Ovary (tissue), 9 donors: Measurements from ENCODE around the gene HLA-G. TPM values are rescaled to one million over a fixed set of nuclear protein-coding genes. Genes with fewer than 3 reads are reported as not detected.

Source experiments
- DNase-seq, 5 donors: peaks; one replicate each; pipeline ENCODE4 v3.0.0-alpha.2; 2019 to 2020
- H3K27ac ChIP-seq, 2 donors: fragments of 200-600 bp; one replicate each; pipeline versions ENCODE4 v1.5.1 to v1.8.0; 2019 to 2022
- H3K27me3 ChIP-seq: fragments of 200-600 bp; one replicate; pipeline ENCODE4 v1.8.0; 2022
- H3K36me3 ChIP-seq: fragments of 200-600 bp; sonication (generic); one replicate; pipeline ENCODE4 v1.5.1; 2019
- H3K4me1 ChIP-seq: one replicate; pipeline ENCODE4 v1.8.1; 2013; ENCODE audit warnings: mild to moderate bottlenecking, moderate library complexity; ENCODE audit not compliant: insufficient read depth
- H3K4me3 ChIP-seq: fragments of 200-600 bp; sonication (generic); one replicate; pipeline ENCODE4 v1.5.1; 2017
- H3K9me3 ChIP-seq, 2 donors: fragments of 200-600 bp in 1 of 2; sonication (generic) in 1 of 2; one replicate each; pipeline versions ENCODE4 v1.5.1 to v1.8.1; 2013 to 2019; ENCODE audit warnings: mild to moderate bottlenecking in 1 of 2, moderate library complexity in 1 of 2
- CTCF ChIP-seq, 3 donors: fragments of 450-650 bp in 2 of 3; fragments of 200-600 bp in 1 of 3; IDR thresholded peaks; one replicate each; pipeline versions ENCODE4 v1.5.1 to v1.8.0; 2016 to 2022; ENCODE audit warnings: antibody characterized with exemption in 3 of 3, mild to moderate bottlenecking in 1 of 3
- EP300 ChIP-seq: sonication (generic); formaldehyde crosslinking; IDR thresholded peaks from one replicate; pipeline ENCODE4 v1.6.1; 2017; ENCODE audit warnings: antibody characterized with exemption
- POLR2A ChIP-seq: fragments of 450-650 bp; IDR thresholded peaks from one replicate; pipeline ENCODE4 v1.6.1; 2017; ENCODE audit warnings: antibody characterized with exemption, mild to moderate bottlenecking, moderate library complexity
- WGBS, 3 donors: extraction: QIAGEN DNeasy Blood & Tissue Kit in 1 of 3; methylation state at CpG; one replicate each; pipeline versions ENCODE4 v1.1.5 to v1.1.7; 2013 to 2017; 5-methylcytosine and 5-hydroxymethylcytosine counted together
- intact Hi-C, 4 donors: fragments of 100-400 bp; cut with DNase I; formaldehyde crosslinking; loops; one replicate each; pipeline versions ENCODE4 v1.11.0 to v1.15.1; 2022 to 2023
- polyA plus RNA-seq, 2 donors: library from polyadenylated mRNA; stranded (reverse); fragments of 200-250 nt in 1 of 2; fragments of 350-450 nt in 1 of 2; fragmentation: Illumina TruSeq in 1 of 2; extraction: RNeasy Lipid Tissue Mini Kit (QIAGEN cat#74804) in 1 of 2; gene quantifications; one replicate each; pipeline ENCODE4 v1.2.3, GENCODE V29; 2013 to 2014
- total RNA-seq, 7 donors: library from RNA; depleted of rRNA in 2 of 7; stranded (reverse); fragments of >200 nt in 2 of 7; fragmentation: NEBNext Ultra II Directional in 3 of 7; extraction: Animal tissue kit (Norgen Biotek cat#: 25700) in 3 of 7; gene quantifications; one replicate each; pipeline versions ENCODE4 v1.1.0 to v1.2.4, GENCODE V29; 2016 to 2023
- donor health status: DM: no; HTN: no; CAD: no; lungs with moderate emphysema.
- donor health status: DM: no; HTN: no; CAD: no.
- donor health status: Bipolar disorder and iron deficiency.
- donor health status: DM: yes; HTN: yes; CAD: no.
- donor health status: DM: no; HTN: no; CAD: no.
- donor health status: DM: yes; HTN: yes; CAD: no.

HLA-G gene
- total and polyA plus RNA-seq, 9 donors, result 0.06 to 1.1 (median 0.24) TPM; not detected in 3

- H3K4me1 ChIP-seq, result peaks cover 3% of the 10 kb centered on the region
- intact Hi-C loops, result no loop called here
- H3K27ac ChIP-seq, result no peak overlapping the region
- no peaks in the 10 kb centered on the region for H3K36me3 ChIP-seq
- H3K4me3 ChIP-seq, result peak overlapping the region; percentile 57
- no peak for DNase-seq
- no peaks in the 10 kb centered on the region for H3K9me3 ChIP-seq
- WGBS, 3 donors, result 41 to 58% (median 57%) methylated on average over 12 of the region's 12 CpGs
- TF ChIP-seq CTCF (IDR thresholded peaks at IDR 0.05), result no peak
- no peak for TF ChIP-seq POLR2A
- TF ChIP-seq EP300, result no peak
- H3K27me3 ChIP-seq, result no peaks in the 10 kb centered on the region
Observed at GRCh38 chr6:29791786-29792122, 35.9 kb upstream of the HLA-G start.

GRCh38 chr6:29792123-29793035, 35.2 kb upstream of the HLA-G start:
- intact Hi-C loops, result no loop called here
- H3K27ac ChIP-seq, result no peak overlapping the region

GRCh38 chr6:29793036-29793356, 34.6 kb upstream of the HLA-G start:
- no peak for DNase-seq
- intact Hi-C loops, result no loop called here

More at GRCh38 chr6:29792123-29793035, 35.2 kb upstream of the HLA-G start:
- Histone ChIP-seq H3K9me3 (no peaks in the 10 kb centered on the region), H3K36me3 (no peaks in the 10 kb centered on the region), H3K27me3 (no peaks in the 10 kb centered on the region), H3K4me3 (peak overlapping the region; percentile 57), H3K4me1 (peaks cover 3% of the 10 kb centered on the region)
- peak; percentile 41 to 69 (median 51) for DNase-seq
- 1 to 2% (median 1%) methylated on average over 61 to 79 of the region's 79 CpGs for WGBS, 3 donors
- TF ChIP-seq CTCF (IDR thresholded peaks at IDR 0.05) (peak; percentile 8 to 54 (median 32)), POLR2A (no peak), EP300 (no peak)

GRCh38 chr6:29793796-29794195, 33.8 kb upstream of the HLA-G start:
- Histone ChIP-seq H3K36me3 (no peaks in the 10 kb centered on the region), H3K27ac (no peak overlapping the region), H3K9me3 (no peaks in the 10 kb centered on the region), H3K27me3 (no peaks in the 10 kb centered on the region), H3K4me1 (peaks cover 3% of the 10 kb centered on the region), H3K4me3 (no peak overlapping the region)
- DNase-seq, result no peak
- WGBS, 3 donors, result 47 to 70% (median 53%) methylated on average over 3 of the region's 3 CpGs
- TF ChIP-seq POLR2A (no peak), EP300 (no peak), CTCF (IDR thresholded peaks at IDR 0.05) (no peak)
- intact Hi-C loops, result no loop called here

More at GRCh38 chr6:29793036-29793356, 34.6 kb upstream of the HLA-G start:
- Histone ChIP-seq H3K4me3 (peak overlapping the region; percentile 57), H3K4me1 (peaks cover 3% of the 10 kb centered on the region), H3K27me3 (no peaks in the 10 kb centered on the region), H3K36me3 (no peaks in the 10 kb centered on the region), H3K9me3 (no peaks in the 10 kb centered on the region), H3K27ac (no peak overlapping the region)
- TF ChIP-seq POLR2A, result no peak
- no peak for TF ChIP-seq EP300
- TF ChIP-seq CTCF (IDR thresholded peaks at IDR 0.05), result no peak
- WGBS, 3 donors, result 25 to 39% (median 27%) methylated on average over 11 of the region's 11 CpGs
